Skeletal muscle tissue (tissue), 4 donors: Measurements from ENCODE around the gene DGAT2. TPM values are rescaled to one million over a fixed set of nuclear protein-coding genes. Genes with fewer than 3 reads are reported as not detected.

Source experiments
- H3K27ac ChIP-seq: one replicate; pipeline ENCODE4 v1.7.0; 2013; ENCODE audit warnings: mild to moderate bottlenecking, low read depth, low read length, inconsistent platforms
- H3K27me3 ChIP-seq, 3 donors: one replicate each; pipeline ENCODE4 v1.7.0; 2013; ENCODE audit warnings: low read length in 3 of 3; ENCODE audit not compliant: control insufficient read depth in 3 of 3, insufficient read depth in 3 of 3
- H3K36me3 ChIP-seq, 3 donors: one replicate each; pipeline ENCODE4 v1.7.0; 2013; ENCODE audit warnings: low read length in 3 of 3; ENCODE audit not compliant: control insufficient read depth in 3 of 3, insufficient read depth in 3 of 3
- H3K4me1 ChIP-seq, 3 donors: one replicate each; pipeline ENCODE4 v1.7.0; 2013; ENCODE audit warnings: low read length in 3 of 3, mild to moderate bottlenecking in 3 of 3; ENCODE audit not compliant: control insufficient read depth in 3 of 3, insufficient read depth in 3 of 3
- H3K4me3 ChIP-seq, 3 donors: one replicate each; pipeline ENCODE4 v1.7.0; 2013; ENCODE audit warnings: low read length in 3 of 3
- H3K9ac ChIP-seq, 3 donors: one replicate each; pipeline ENCODE4 v1.7.0; 2013; ENCODE audit warnings: low read length in 3 of 3, mild to moderate bottlenecking in 3 of 3, moderate library complexity in 2 of 3, low read depth in 1 of 3
- H3K9me3 ChIP-seq, 3 donors: one replicate each; pipeline ENCODE4 v1.7.0; 2013; ENCODE audit warnings: low read length in 3 of 3; ENCODE audit not compliant: control insufficient read depth in 3 of 3
- total RNA-seq: library from RNA; depleted of rRNA; stranded (reverse); fragments of >200 nt; gene quantifications from one replicate; pipeline ENCODE4 v1.2.3, GENCODE V29; 2014
- donor health status: Osteomylitis.

Gene DGAT2
- total RNA-seq, 1 donor from 2014 or later = 19.3 TPM

GRCh38 chr11:75810637-75811390, 42.2 kb downstream of the DGAT2 start:
- H3K36me3 ChIP-seq = no peaks in the 10 kb centered on the region
- H3K4me1 ChIP-seq = peaks cover 6 to 9% (median 8%) of the 10 kb centered on the region in 3 donors
- H3K27ac ChIP-seq = no peak overlapping the region
- no peak overlapping the region for H3K4me3 ChIP-seq
- H3K27me3 ChIP-seq = no peaks in the 10 kb centered on the region
- H3K9ac ChIP-seq = no peak overlapping the region
- H3K9me3 ChIP-seq = no peaks in the 10 kb centered on the region

- H3K27ac ChIP-seq = no peak overlapping the region
- no peaks in the 10 kb centered on the region for H3K9me3 ChIP-seq
- H3K27me3 ChIP-seq = no peaks in the 10 kb centered on the region
- H3K36me3 ChIP-seq = no peaks in the 10 kb centered on the region
- peaks cover 11 to 16% (median 14%) of the 10 kb centered on the region in 3 donors for H3K4me1 ChIP-seq
- H3K9ac ChIP-seq = no peak overlapping the region
- no peak overlapping the region for H3K4me3 ChIP-seq
These were observed 42.9 kb downstream of the DGAT2 start for GRCh38 chr11:75811485-75811884.

- Histone ChIP-seq H3K4me3 (no peak overlapping the region), H3K27me3 (no peaks in the 10 kb centered on the region), H3K9ac (no peak overlapping the region), H3K9me3 (no peaks in the 10 kb centered on the region), H3K36me3 (no peaks in the 10 kb centered on the region), H3K27ac (peak overlapping the region; percentile 39), H3K4me1 (peaks cover 20 to 24% (median 21%) of the 10 kb centered on the region in 3 donors)
These were observed 44.0 kb downstream of the DGAT2 start for GRCh38 chr11:75812542-75813040.

- Histone ChIP-seq H3K4me1 (peaks cover 20 to 24% (median 21%) of the 10 kb centered on the region in 3 donors), H3K36me3 (no peaks in the 10 kb centered on the region), H3K4me3 (no peak overlapping the region), H3K9ac (peak overlapping the region in 1 of 3 donors; percentile 15), H3K9me3 (no peaks in the 10 kb centered on the region), H3K27me3 (no peaks in the 10 kb centered on the region), H3K27ac (peak overlapping the region; percentile 39)
These were observed 44.5 kb downstream of the DGAT2 start for GRCh38 chr11:75813124-75813523.

GRCh38 chr11:75813622-75814039, 45.1 kb downstream of the DGAT2 start:
- Histone ChIP-seq H3K27ac (peak overlapping the region; percentile 39), H3K9ac (no peak overlapping the region), H3K4me1 (peaks cover 20 to 24% (median 21%) of the 10 kb centered on the region in 3 donors), H3K4me3 (no peak overlapping the region), H3K27me3 (no peaks in the 10 kb centered on the region), H3K36me3 (no peaks in the 10 kb centered on the region), H3K9me3 (no peaks in the 10 kb centered on the region)

GRCh38 chr11:75814363-75814676, 45.7 kb downstream of the DGAT2 start:
- Histone ChIP-seq H3K9me3 (no peaks in the 10 kb centered on the region), H3K4me1 (peaks cover 20 to 24% (median 21%) of the 10 kb centered on the region in 3 donors), H3K4me3 (peak overlapping the region; percentile 77 to 92 (median 91)), H3K27me3 (no peaks in the 10 kb centered on the region), H3K36me3 (no peaks in the 10 kb centered on the region), H3K27ac (peak overlapping the region; percentile 86), H3K9ac (peak overlapping the region; percentile 66 to 88 (median 80))

GRCh38 chr11:75814677-75815344, 46.2 kb downstream of the DGAT2 start, which contains the start of gene UVRAG:
Gene UVRAG (plus strand): TSS chr11:75815210. CDS start chr11:75815408, 198 bp downstream.
- Histone ChIP-seq H3K9me3 (no peaks in the 10 kb centered on the region), H3K27me3 (no peaks in the 10 kb centered on the region), H3K4me1 (peaks cover 20 to 24% (median 21%) of the 10 kb centered on the region in 3 donors), H3K27ac (peak within 1 kb of the TSS; percentile 86), H3K4me3 (peak within 1 kb of the TSS; percentile 77 to 92 (median 91)), H3K36me3 (no peaks in the 10 kb centered on the region), H3K9ac (peak within 1 kb of the TSS; percentile 80 to 91 (median 88))

GRCh38 chr11:75815345-75816168, 47.0 kb downstream of the DGAT2 start:
- peak overlapping the region; percentile 86 for H3K27ac ChIP-seq
- H3K27me3 ChIP-seq = no peaks in the 10 kb centered on the region
- no peaks in the 10 kb centered on the region for H3K9me3 ChIP-seq
- H3K9ac ChIP-seq = peak overlapping the region; percentile 73 to 91 (median 88)
- H3K36me3 ChIP-seq = no peaks in the 10 kb centered on the region
- peaks cover 20 to 24% (median 21%) of the 10 kb centered on the region in 3 donors for H3K4me1 ChIP-seq
- peak overlapping the region; percentile 77 to 92 (median 91) for H3K4me3 ChIP-seq

- Histone ChIP-seq H3K4me3 (peak overlapping the region; percentile 77 to 92 (median 91)), H3K27ac (no peak overlapping the region), H3K36me3 (no peaks in the 10 kb centered on the region), H3K9ac (peak overlapping the region; percentile 73 to 91 (median 88)), H3K4me1 (peaks cover 18 to 27% (median 21%) of the 10 kb centered on the region in 3 donors), H3K27me3 (no peaks in the 10 kb centered on the region), H3K9me3 (no peaks in the 10 kb centered on the region)
These were observed 48.1 kb downstream of the DGAT2 start for GRCh38 chr11:75816561-75817239.
